GM15510 (cell line): ENCODE measurements around the gene PNPLA2.

Source experiments
- POLR2A ChIP-seq: IDR thresholded peaks from 3 replicates; pipeline ENCODE4 v1.6.1; 2011; ENCODE audit warnings: borderline replicate concordance; ENCODE audit not compliant: insufficient read length; ENCODE audit errors: extremely low read depth

PNPLA2 gene

GRCh38 chr11:856397-856796 lies 37.7 kb downstream of the PNPLA2 start:
- TF ChIP-seq POLR2A, result no peak

- no peak for TF ChIP-seq POLR2A
These were observed 39.5 kb downstream of the PNPLA2 start for GRCh38 chr11:858053-858761.

- no peak for TF ChIP-seq POLR2A
These were observed 40.1 kb downstream of the PNPLA2 start for GRCh38 chr11:858762-859339.

GRCh38 chr11:859394-860131 lies 40.8 kb downstream of the PNPLA2 start:
- no peak for TF ChIP-seq POLR2A

GRCh38 chr11:860234-861104 lies 41.8 kb downstream of the PNPLA2 start:
- no peak for TF ChIP-seq POLR2A

- no peak for TF ChIP-seq POLR2A
These were observed 42.4 kb downstream of the PNPLA2 start for GRCh38 chr11:861105-861479.

GRCh38 chr11:862081-862661 lies 43.5 kb downstream of the PNPLA2 start:
- no peak for TF ChIP-seq POLR2A

GRCh38 chr11:862696-863022 lies 43.9 kb downstream of the PNPLA2 start:
- no peak for TF ChIP-seq POLR2A

- TF ChIP-seq POLR2A, result no peak
These were observed 44.6 kb downstream of the PNPLA2 start for GRCh38 chr11:863023-863909.

GRCh38 chr11:863910-864827 lies 45.5 kb downstream of the PNPLA2 start:
- TF ChIP-seq POLR2A, result no peak

GRCh38 chr11:864898-865297 lies 46.2 kb downstream of the PNPLA2 start:
- no peak for TF ChIP-seq POLR2A

- TF ChIP-seq POLR2A, result no peak
These were observed 47.0 kb downstream of the PNPLA2 start for GRCh38 chr11:865462-866430.

- no peak for TF ChIP-seq POLR2A
These were observed 47.8 kb downstream of the PNPLA2 start for GRCh38 chr11:866481-866880.
